ENCODE measurements around the gene DCHS2. TPM values are rescaled to one million over a fixed set of nuclear protein-coding genes. Genes with fewer than 3 reads are reported as not detected.

Gene DCHS2
- total and polyA plus RNA-seq, 2 of the 8 experiments (the other 6 are each of a cell fraction or from before 2014, with no cell fraction given): 0.54 to 2.6 TPM

DNA sequence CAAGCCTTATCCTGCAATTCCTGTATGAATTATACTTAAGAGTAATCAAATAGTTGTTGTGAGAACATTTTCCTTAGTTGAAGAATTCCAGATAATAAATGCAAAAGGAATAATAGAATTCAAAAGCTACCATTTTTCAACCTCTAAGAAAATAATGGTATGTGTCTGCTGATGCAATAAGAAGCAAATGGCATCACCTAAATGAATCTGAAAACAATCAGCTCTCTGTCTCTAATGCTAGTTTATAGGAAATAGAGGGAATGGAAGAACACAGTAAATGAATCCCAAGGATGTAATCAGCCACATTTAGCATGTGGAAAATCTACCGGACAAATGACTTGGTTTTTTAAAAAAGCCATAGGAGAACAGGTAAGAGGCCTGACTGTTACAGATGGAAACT, 115.1 kb downstream of the DCHS2 start:
- Histone ChIP-seq H2AFZ (ENCODE audit: low read length) (no peak overlapping the region), H3K4me3 (ENCODE audit: extremely low read depth in 1 of 4, insufficient read depth in 2 of 4, low read depth in 3 of 4, low read length in 4 of 4) (no peak overlapping the region), H4K91ac (replicated peaks; ENCODE audit: insufficient read length, low read length) (no peak overlapping the region), H3K4me1 (replicated peaks in 1 of 4; ENCODE audit: control insufficient read depth in 3 of 4, insufficient read depth in 4 of 4, low read length in 3 of 4) (no peaks in the 10 kb centered on the region), H3K4me2 (ENCODE audit: insufficient read depth in 1 of 2, low read depth in 2 of 2, low read length in 2 of 2) (no peak overlapping the region), H3K79me2 (ENCODE audit: control insufficient read depth in 1 of 2, insufficient read depth in 2 of 2, low read length in 2 of 2) (no peaks in the 10 kb centered on the region), H4K20me1 (replicated peaks in 1 of 2; ENCODE audit: control insufficient read depth in 1 of 2, insufficient read depth in 2 of 2, low read length in 2 of 2) (no peaks in the 10 kb centered on the region), H3K36me3 (ENCODE audit: control insufficient read depth in 2 of 4, insufficient read depth in 4 of 4, low read length in 3 of 4) (no peaks in the 10 kb centered on the region), H3K4ac (replicated peaks; ENCODE audit: insufficient read length, low read depth, low read length) (no peak overlapping the region), H3K27ac (ENCODE audit: low read depth, low read length) (no peak overlapping the region), H4K5ac (ENCODE audit: insufficient read length, low read depth, low read length) (no peak overlapping the region), H3K79me1 (ENCODE audit: low read depth, low read length) (no peaks in the 10 kb centered on the region), H3K56ac (replicated peaks; ENCODE audit: insufficient read length, low read depth, low read length) (no peak overlapping the region), H2AK5ac (ENCODE audit: low read depth, low read length) (no peak overlapping the region), H2BK20ac (ENCODE audit: low read length) (no peak overlapping the region), H4K8ac (ENCODE audit: extremely low read depth, insufficient read depth, low read length) (no peak overlapping the region), H3K27me3 (replicated peaks in 1 of 4; ENCODE audit: control insufficient read depth in 3 of 4, extremely low read depth in 1 of 4, insufficient read depth in 3 of 4, low read length in 3 of 4) (no peaks in the 10 kb centered on the region; a peak in 1 of 7 replicates), H2BK12ac (ENCODE audit: low read depth, low read length) (no peak overlapping the region), H3K18ac (ENCODE audit: extremely low read depth, low read length) (no peak overlapping the region), H3K23me2 (ENCODE audit: low read depth, low read length) (no peaks in the 10 kb centered on the region; the same call in 1 of the 2 replicates), H2BK120ac (replicated peaks; ENCODE audit: low read depth, low read length) (no peak overlapping the region), H3K23ac (ENCODE audit: insufficient read length) (no peak overlapping the region), H3K14ac (ENCODE audit: insufficient read length) (no peak overlapping the region), H2BK5ac (ENCODE audit: low read depth, low read length) (no peak overlapping the region), H3K9me3 (ENCODE audit: insufficient read depth in 2 of 2, low read depth in 1 of 2, low read length in 1 of 2) (no peaks in the 10 kb centered on the region), H3K9ac (replicated peaks in 1 of 4; ENCODE audit: extremely low read depth in 1 of 4, low read depth in 3 of 4, low read length in 3 of 4) (no peak overlapping the region), H2BK15ac (ENCODE audit: low read length) (no peak overlapping the region)
- TF ChIP-seq BRCA1 (IDR thresholded peaks at IDR 0.05; ENCODE audit: low read depth, low read length): no peak
- no peak for TF ChIP-seq KDM4A (IDR thresholded peaks at IDR 0.05; ENCODE audit: low read depth, low read length, severe bottlenecking)
- no peak for TF ChIP-seq POLR2AphosphoS5 (IDR thresholded peaks at IDR 0.05; ENCODE audit: low read depth, low read length)
- no peak for TF ChIP-seq E2F6 (IDR thresholded peaks at IDR 0.05)
- no peak for TF ChIP-seq MAX (IDR thresholded peaks at IDR 0.05)
- TF ChIP-seq YY1 (IDR thresholded peaks at IDR 0.05; ENCODE audit: low read depth, low read length): no peak
- no peak for TF ChIP-seq RFX5 (IDR thresholded peaks at IDR 0.05; ENCODE audit: borderline replicate concordance, low read depth, low read length)
- no peak for TF ChIP-seq SUZ12 (IDR thresholded peaks at IDR 0.05; ENCODE audit: low read length)
- no peak for TF ChIP-seq SP2 (IDR thresholded peaks at IDR 0.05; ENCODE audit: low read length)
- no peak for TF ChIP-seq BCL11A (IDR thresholded peaks at IDR 0.05; ENCODE audit: low read depth in 2 of 2, low read length in 2 of 2)
- TF ChIP-seq KDM5A (IDR thresholded peaks at IDR 0.05; ENCODE audit: low read length): no peak
- no peak for TF ChIP-seq SIN3A (conservative IDR thresholded peaks at IDR 0.05 in 1 of 2, IDR thresholded peaks at IDR 0.05 in 1 of 2; ENCODE audit: low read depth in 1 of 2, low read length in 2 of 2)
- no peak for TF ChIP-seq SRF (IDR thresholded peaks at IDR 0.05; ENCODE audit: low read depth, low read length)
- no peak for TF ChIP-seq HDAC6 (IDR thresholded peaks at IDR 0.05; ENCODE audit: low read depth, low read length)
- ChIA-PET POLR2A (ENCODE audit: partially characterized antibody) (no interaction called here), CTCF (ENCODE audit: partially characterized antibody) (interaction anchor here (1.1 kb wide), 1 partner anchor 176 kb away, joined by 4 read pairs; no protein-coding TSS in a partner anchor)
- FAIRE-seq: no peak
- no peak for DNase-seq (ENCODE audit: low read depth in 1 of 2, low spot score in 2 of 2)
- WGBS, 2 experiments (ENCODE audit: extremely low coverage in 1 of 2, insufficient coverage in 1 of 2, insufficient read length in 1 of 2, insufficient replicate concordance in 2 of 2, low coverage in 1 of 2, low lambda C conversion rate in 2 of 2, missing lambda C conversion rate in 1 of 2): 100% methylated on average over 1 of the region's 1 CpG; no CpG with 5 or more reads in 1 of the 2 experiments

All from H1 (cell line).